ENCODE data around the gene ELAVL2.

The ELAVL2 gene

GRCh38 chr9:23796209-23796608 is 29.8 kb downstream of the ELAVL2 start:
- Histone ChIP-seq H4K20me1 (ENCODE audit: insufficient read depth) (no peaks in the 10 kb centered on the region), H3K36me3 (ENCODE audit: insufficient read depth) (no peaks in the 10 kb centered on the region), H3K27me3 (ENCODE audit: insufficient read depth, low read depth) (no peaks in the 10 kb centered on the region), H3K79me2 (ENCODE audit: insufficient read depth, low read depth) (peaks cover 9% of the 10 kb centered on the region; the same call in 1 of the 2 replicates), H3K9ac (no peak overlapping the region), H2AFZ (ENCODE audit: low read depth) (no peak overlapping the region), H3K4me2 (no peak overlapping the region), H3K4me3 (IDR thresholded peaks at IDR 0.05; ENCODE audit: insufficient read depth, low read depth, low read length) (no peak overlapping the region), H3K4me1 (ENCODE audit: low read depth, poor library complexity, severe bottlenecking) (peaks cover 6% of the 10 kb centered on the region), H3K27ac (no peak overlapping the region)
- no peak for TF ChIP-seq CTCF (conservative IDR thresholded peaks at IDR 0.05; ENCODE audit: low read depth, low read length)

GRCh38 chr9:23790351-23791260 is 35.4 kb downstream of the ELAVL2 start:
- H3K9ac ChIP-seq, result no peak overlapping the region
- H3K27ac ChIP-seq, result no peak overlapping the region
- H2AFZ ChIP-seq (ENCODE audit: low read depth), result no peak overlapping the region
- H3K4me1 ChIP-seq (ENCODE audit: low read depth, poor library complexity, severe bottlenecking), result peaks cover 45% of the 10 kb centered on the region
- peaks cover 5% of the 10 kb centered on the region; the same call in 1 of the 2 replicates for H3K79me2 ChIP-seq (ENCODE audit: insufficient read depth, low read depth)
- no peaks in the 10 kb centered on the region for H3K36me3 ChIP-seq (ENCODE audit: insufficient read depth)
- no peaks in the 10 kb centered on the region for H3K27me3 ChIP-seq (ENCODE audit: insufficient read depth, low read depth)
- no peaks in the 10 kb centered on the region for H4K20me1 ChIP-seq (ENCODE audit: insufficient read depth)
- no peak overlapping the region for H3K4me3 ChIP-seq (IDR thresholded peaks at IDR 0.05; ENCODE audit: insufficient read depth, low read depth, low read length)
- TF ChIP-seq CTCF (conservative IDR thresholded peaks at IDR 0.05; ENCODE audit: low read depth, low read length), result no peak
- no peak overlapping the region for H3K4me2 ChIP-seq

- Histone ChIP-seq H3K4me2 (peak overlapping the region; percentile 44), H3K4me3 (IDR thresholded peaks at IDR 0.05; ENCODE audit: insufficient read depth, low read depth, low read length) (no peak overlapping the region)
- TF ChIP-seq CTCF (conservative IDR thresholded peaks at IDR 0.05; ENCODE audit: low read depth, low read length), result no peak
Observed at GRCh38 chr9:23789529-23790254, 36.3 kb downstream of the ELAVL2 start.

GRCh38 chr9:23784962-23785361 is 41.1 kb downstream of the ELAVL2 start:
- Histone ChIP-seq H3K4me1 (ENCODE audit: low read depth, poor library complexity, severe bottlenecking) (peaks cover 50% of the 10 kb centered on the region), H3K36me3 (ENCODE audit: insufficient read depth) (no peaks in the 10 kb centered on the region), H4K20me1 (ENCODE audit: insufficient read depth) (no peaks in the 10 kb centered on the region), H3K4me2 (no peak overlapping the region), H3K9ac (no peak overlapping the region), H3K27ac (no peak overlapping the region), H3K4me3 (IDR thresholded peaks at IDR 0.05; ENCODE audit: insufficient read depth, low read depth, low read length) (no peak overlapping the region), H3K27me3 (ENCODE audit: insufficient read depth, low read depth) (no peaks in the 10 kb centered on the region), H2AFZ (ENCODE audit: low read depth) (no peak overlapping the region), H3K79me2 (ENCODE audit: insufficient read depth, low read depth) (no peaks in the 10 kb centered on the region; the same call in 1 of the 2 replicates)
- no peak for TF ChIP-seq CTCF (conservative IDR thresholded peaks at IDR 0.05; ENCODE audit: low read depth, low read length)

More at GRCh38 chr9:23789529-23790254, 36.3 kb downstream of the ELAVL2 start:
- peak overlapping the region; percentile 53 for H3K27ac ChIP-seq
- H3K27me3 ChIP-seq (ENCODE audit: insufficient read depth, low read depth), result no peaks in the 10 kb centered on the region
- no peak overlapping the region for H2AFZ ChIP-seq (ENCODE audit: low read depth)
- H4K20me1 ChIP-seq (ENCODE audit: insufficient read depth), result no peaks in the 10 kb centered on the region
- peaks cover 5% of the 10 kb centered on the region; the same call in 1 of the 2 replicates for H3K79me2 ChIP-seq (ENCODE audit: insufficient read depth, low read depth)
- no peak overlapping the region; the same call in 1 of the 2 replicates for H3K9ac ChIP-seq
- no peaks in the 10 kb centered on the region for H3K36me3 ChIP-seq (ENCODE audit: insufficient read depth)
- H3K4me1 ChIP-seq (ENCODE audit: low read depth, poor library complexity, severe bottlenecking), result peaks cover 48% of the 10 kb centered on the region

All from KMS-11 (cell line).